GM12878 (cell line): ENCODE results near the gene SOWAHD. TPM values are rescaled to one million over a fixed set of nuclear protein-coding genes. Genes with fewer than 3 reads are reported as not detected.

ENCODE experiments used
- CBX5 ChIP-seq: sonication (generic); IDR thresholded peaks from 2 replicates; pipeline ENCODE4 v1.6.1; 2016; ENCODE audit warnings: low read depth, moderate library complexity, mild to moderate bottlenecking, inconsistent platforms
- FOXM1 ChIP-seq: IDR thresholded peaks from 2 replicates; pipeline ENCODE4 v1.6.1; 2012; ENCODE audit warnings: low read depth, mild to moderate bottlenecking, inconsistent platforms, low read length, moderate library complexity
- HDGF ChIP-seq: fragments of 450-650 bp; IDR thresholded peaks from 2 replicates; pipeline ENCODE4 v1.6.1; 2016; ENCODE audit warnings: antibody characterized with exemption
- KLF5 ChIP-seq: fragments of 450-650 bp; IDR thresholded peaks from 2 replicates; pipeline ENCODE4 v1.6.1; 2014; ENCODE audit warnings: mild to moderate bottlenecking; ENCODE audit not compliant: partially characterized antibody
- MEF2A ChIP-seq: IDR thresholded peaks from 2 replicates; pipeline ENCODE4 v1.6.1; 2011; ENCODE audit warnings: low read depth, mild to moderate bottlenecking, low read length, moderate library complexity; ENCODE audit not compliant: insufficient read depth
- PML ChIP-seq: IDR thresholded peaks from 2 replicates; pipeline ENCODE4 v1.6.1; 2012; ENCODE audit warnings: low read length, inconsistent platforms
- PRDM15 ChIP-seq: fragments of 450-650 bp; formaldehyde crosslinking; IDR thresholded peaks from 2 replicates; pipeline ENCODE4 v1.4.0; 2020; ENCODE audit warnings: mild to moderate bottlenecking, moderate library complexity
- RB1 ChIP-seq: fragments of 450-650 bp; formaldehyde crosslinking; IDR thresholded peaks from 2 replicates; pipeline ENCODE4 v1.6.1; 2017; ENCODE audit warnings: mild to moderate bottlenecking, borderline replicate concordance
- RCOR1 ChIP-seq: conservative IDR thresholded peaks from 2 replicates; pipeline ENCODE4 v1.6.1; 2012; ENCODE audit warnings: low read depth, low read length, improper control_type of control experiment
- RFX5 ChIP-seq: IDR thresholded peaks from 2 replicates; pipeline ENCODE4 v1.6.1; 2011; ENCODE audit warnings: low read depth, low read length, improper control_type of control experiment
- RUNX3 ChIP-seq: IDR thresholded peaks from 2 replicates; pipeline ENCODE4 v1.6.1; 2012; ENCODE audit warnings: low read length, inconsistent platforms
- SKIL ChIP-seq: fragments of 450-650 bp; IDR thresholded peaks from 2 replicates; pipeline ENCODE4 v1.6.1; 2017; ENCODE audit warnings: mild to moderate bottlenecking, low read depth, inconsistent platforms; ENCODE audit not compliant: poor library complexity, severe bottlenecking
- SMAD5 ChIP-seq: IDR thresholded peaks from 2 replicates; pipeline ENCODE4 v1.6.1; 2016; ENCODE audit warnings: antibody characterized with exemption, low read depth
- SMC3 ChIP-seq: IDR thresholded peaks from 2 replicates; pipeline ENCODE4 v1.6.1; 2011; ENCODE audit warnings: low read length, improper control_type of control experiment, borderline replicate concordance
- TCF12 ChIP-seq: IDR thresholded peaks from 2 replicates; pipeline ENCODE4 v1.6.1; 2011; ENCODE audit warnings: low read depth, mild to moderate bottlenecking, low read length
- USF2 ChIP-seq: IDR thresholded peaks from 2 replicates; pipeline ENCODE4 v1.6.1; 2011; ENCODE audit warnings: low read depth, low read length, improper control_type of control experiment, borderline replicate concordance
- ZNF24 ChIP-seq: fragments of 450-650 bp; IDR thresholded peaks from 2 replicates; pipeline ENCODE4 v1.6.1; 2017; ENCODE audit warnings: antibody characterized with exemption, mild to moderate bottlenecking
- polyA plus RNA-seq, 11 experiments: library from polyadenylated mRNA; depleted of rRNA in 4 of 11; unstranded in 6 of 11; stranded (reverse) in 5 of 11; fragments of >200 nt; fragmentation: Nextera tagmentation in 4 of 11; fragmentation: Illumina TruSeq in 1 of 11; extraction: Ambion mirVana in 4 of 11; extraction: Trizol in 1 of 11; gene quantifications; 1 replicate in 1 of 11; 2 replicates in 10 of 11; pipeline versions ENCODE4 v1.2.1 to v1.2.3, GENCODE V29; 2011 to 2016; ENCODE audit warnings: inconsistent platforms in 2 of 11, missing spikeins in 2 of 11, low read depth in 1 of 11
- total RNA-seq, 4 experiments: library from RNA; depleted of rRNA in 3 of 4; stranded (reverse); fragments of >200 nt in 3 of 4; fragmentation: Illumina TruSeq in 1 of 4; extraction: Trizol in 1 of 4; gene quantifications; 2 replicates each; pipeline versions ENCODE4 v1.2.1 to v1.2.3, GENCODE V29; 2013 to 2021
- TF ChIP-seq, protein P1 (sequence below): IDR thresholded peaks from 2 replicates; pipeline ENCODE4 v1.6.1; 2012; ENCODE audit warnings: mild to moderate bottlenecking, low read depth, low read length
- TF ChIP-seq, protein P2 (sequence below): IDR thresholded peaks from 2 replicates; pipeline ENCODE4 v1.6.1; 2011; ENCODE audit warnings: borderline replicate concordance, low read depth, mild to moderate bottlenecking, moderate library complexity, mixed read lengths, low read length; ENCODE audit not compliant: insufficient read depth; ENCODE audit errors: extremely low read length

SOWAHD gene
- total and polyA plus RNA-seq, 10 of the 15 experiments (the other 5 are each of a cell fraction or from before 2014, with no cell fraction given), result 0.27 to 7.4 (median 2.6) TPM

- TF ChIP-seq SMAD5 (no peak; the same call in 1 of the 2 replicates), RFX5 (no peak), SKIL (no peak), MEF2A (no peak), KLF5 (no peak), PML (no peak), CBX5 (no peak), USF2 (no peak), RB1 (no peak), RUNX3 (0 out of 2 replicates have a peak, but pooled peaks have one; percentile 7), RCOR1 (no peak), SMC3 (peak; percentile 43), TCF12 (0 out of 2 replicates have a peak, but pooled peaks have one; percentile 32), PRDM15 (CRISPR knock-in tag) (no peak), ZNF24 (no peak), FOXM1 (no peak), HDGF (no peak)
- TF ChIP-seq, protein P1, sequence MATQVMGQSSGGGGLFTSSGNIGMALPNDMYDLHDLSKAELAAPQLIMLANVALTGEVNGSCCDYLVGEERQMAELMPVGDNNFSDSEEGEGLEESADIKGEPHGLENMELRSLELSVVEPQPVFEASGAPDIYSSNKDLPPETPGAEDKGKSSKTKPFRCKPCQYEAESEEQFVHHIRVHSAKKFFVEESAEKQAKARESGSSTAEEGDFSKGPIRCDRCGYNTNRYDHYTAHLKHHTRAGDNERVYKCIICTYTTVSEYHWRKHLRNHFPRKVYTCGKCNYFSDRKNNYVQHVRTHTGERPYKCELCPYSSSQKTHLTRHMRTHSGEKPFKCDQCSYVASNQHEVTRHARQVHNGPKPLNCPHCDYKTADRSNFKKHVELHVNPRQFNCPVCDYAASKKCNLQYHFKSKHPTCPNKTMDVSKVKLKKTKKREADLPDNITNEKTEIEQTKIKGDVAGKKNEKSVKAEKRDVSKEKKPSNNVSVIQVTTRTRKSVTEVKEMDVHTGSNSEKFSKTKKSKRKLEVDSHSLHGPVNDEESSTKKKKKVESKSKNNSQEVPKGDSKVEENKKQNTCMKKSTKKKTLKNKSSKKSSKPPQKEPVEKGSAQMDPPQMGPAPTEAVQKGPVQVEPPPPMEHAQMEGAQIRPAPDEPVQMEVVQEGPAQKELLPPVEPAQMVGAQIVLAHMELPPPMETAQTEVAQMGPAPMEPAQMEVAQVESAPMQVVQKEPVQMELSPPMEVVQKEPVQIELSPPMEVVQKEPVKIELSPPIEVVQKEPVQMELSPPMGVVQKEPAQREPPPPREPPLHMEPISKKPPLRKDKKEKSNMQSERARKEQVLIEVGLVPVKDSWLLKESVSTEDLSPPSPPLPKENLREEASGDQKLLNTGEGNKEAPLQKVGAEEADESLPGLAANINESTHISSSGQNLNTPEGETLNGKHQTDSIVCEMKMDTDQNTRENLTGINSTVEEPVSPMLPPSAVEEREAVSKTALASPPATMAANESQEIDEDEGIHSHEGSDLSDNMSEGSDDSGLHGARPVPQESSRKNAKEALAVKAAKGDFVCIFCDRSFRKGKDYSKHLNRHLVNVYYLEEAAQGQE, result no peak
- TF ChIP-seq, protein P2, sequence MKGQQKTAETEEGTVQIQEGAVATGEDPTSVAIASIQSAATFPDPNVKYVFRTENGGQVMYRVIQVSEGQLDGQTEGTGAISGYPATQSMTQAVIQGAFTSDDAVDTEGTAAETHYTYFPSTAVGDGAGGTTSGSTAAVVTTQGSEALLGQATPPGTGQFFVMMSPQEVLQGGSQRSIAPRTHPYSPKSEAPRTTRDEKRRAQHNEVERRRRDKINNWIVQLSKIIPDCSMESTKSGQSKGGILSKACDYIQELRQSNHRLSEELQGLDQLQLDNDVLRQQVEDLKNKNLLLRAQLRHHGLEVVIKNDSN, result no peak
Observed at GRCh38 chrX:119784747-119785446, 26.5 kb downstream of the SOWAHD start (continued).
